Body of pancreas (tissue), 4 donors: Measurements from ENCODE around the gene TTC39C. TPM values are rescaled to one million over a fixed set of nuclear protein-coding genes. Genes with fewer than 3 reads are reported as not detected.
A peak's percentile ranks its signal among the peaks of the same experiment; 100 is the strongest.
"Not testable (repeated sequence)": the region's sequence is repeated elsewhere in the genome, so short reads cannot be mapped to it uniquely, and the experiment has no call there.

Source experiments
- ATAC-seq: fragments of 150-250 bp; one replicate; pipeline ENCODE4 v1.9.1; 2016
- DNase-seq, 4 donors: peaks; one replicate each; pipeline ENCODE4 v3.0.0-alpha.2; 2019
- H3K27ac ChIP-seq, 4 donors: fragments of 200-600 bp; sonication (generic); 1 replicate in 3 of 4; 2 replicates in 1 of 4; pipeline versions ENCODE4 v1.5.1 to v1.6.1; 2016 to 2019; ENCODE audit warnings: mild to moderate bottlenecking in 1 of 4, mixed read lengths in 1 of 4, moderate library complexity in 1 of 4
- H3K27me3 ChIP-seq, 2 donors: fragments of 200-600 bp; sonication (generic); one replicate each; pipeline ENCODE4 v1.6.0; 2016; ENCODE audit warnings: mild to moderate bottlenecking in 1 of 2
- H3K36me3 ChIP-seq, 2 donors: fragments of 200-600 bp; sonication (generic); replicated peaks in 1 of 2; 2 replicates each; pipeline ENCODE4 v1.5.1; 2016; ENCODE audit warnings: low read depth in 2 of 2; ENCODE audit not compliant: insufficient read depth in 1 of 2
- H3K4me1 ChIP-seq: fragments of 200-600 bp; sonication (generic); one replicate; pipeline ENCODE4 v1.6.0; 2016
- H3K4me3 ChIP-seq, 2 donors: fragments of 200-600 bp; sonication (generic); 1 replicate in 1 of 2; 2 replicates in 1 of 2; pipeline ENCODE4 v1.5.1; 2016 to 2019
- H3K9me3 ChIP-seq, 3 donors: fragments of 200-600 bp; sonication (generic); 1 replicate in 2 of 3; 2 replicates in 1 of 3; pipeline ENCODE4 v1.5.1; 2016
- POLR2A ChIP-seq, 3 donors: fragments of 450-650 bp; IDR thresholded peaks; one replicate each; pipeline ENCODE4 v1.6.1; 2016; ENCODE audit warnings: antibody characterized with exemption in 3 of 3, mild to moderate bottlenecking in 2 of 3
- WGBS, 2 donors: methylation state at CpG; one replicate each; pipeline ENCODE4 v1.1.5; 2017; 5-methylcytosine and 5-hydroxymethylcytosine counted together
- intact Hi-C: fragments of 100-400 bp; cut with DNase I; formaldehyde crosslinking; loops from one replicate; pipeline ENCODE4 v1.15.1; 2023
- total RNA-seq, 2 donors: library from RNA; depleted of rRNA; stranded (reverse); fragments of >200 nt; gene quantifications; one replicate each; pipeline ENCODE4 v1.1.0, GENCODE V29; 2016
- TF ChIP-seq, protein P1 (sequence below), 7 experiments: fragments of 450-650 bp in 4 of 7; fragments of 200-600 bp in 3 of 7; sonication (generic) in 3 of 7; IDR thresholded peaks; one replicate each; pipeline ENCODE4 v1.5.1; 2016 to 2019; ENCODE audit warnings: antibody characterized with exemption in 7 of 7

The TTC39C gene
- total RNA-seq, 2 donors from 2014 or later: 20.1 to 21.8 TPM

GRCh38 chr18:24054130-24054529 lies 39.6 kb downstream of the TTC39C start:
- no peaks in the 10 kb centered on the region for H3K36me3 ChIP-seq
- no peak for ATAC-seq
- H3K4me3 ChIP-seq: no peak overlapping the region
- no peak for TF ChIP-seq POLR2A (IDR thresholded peaks at IDR 0.05)
- TF ChIP-seq, protein P1, sequence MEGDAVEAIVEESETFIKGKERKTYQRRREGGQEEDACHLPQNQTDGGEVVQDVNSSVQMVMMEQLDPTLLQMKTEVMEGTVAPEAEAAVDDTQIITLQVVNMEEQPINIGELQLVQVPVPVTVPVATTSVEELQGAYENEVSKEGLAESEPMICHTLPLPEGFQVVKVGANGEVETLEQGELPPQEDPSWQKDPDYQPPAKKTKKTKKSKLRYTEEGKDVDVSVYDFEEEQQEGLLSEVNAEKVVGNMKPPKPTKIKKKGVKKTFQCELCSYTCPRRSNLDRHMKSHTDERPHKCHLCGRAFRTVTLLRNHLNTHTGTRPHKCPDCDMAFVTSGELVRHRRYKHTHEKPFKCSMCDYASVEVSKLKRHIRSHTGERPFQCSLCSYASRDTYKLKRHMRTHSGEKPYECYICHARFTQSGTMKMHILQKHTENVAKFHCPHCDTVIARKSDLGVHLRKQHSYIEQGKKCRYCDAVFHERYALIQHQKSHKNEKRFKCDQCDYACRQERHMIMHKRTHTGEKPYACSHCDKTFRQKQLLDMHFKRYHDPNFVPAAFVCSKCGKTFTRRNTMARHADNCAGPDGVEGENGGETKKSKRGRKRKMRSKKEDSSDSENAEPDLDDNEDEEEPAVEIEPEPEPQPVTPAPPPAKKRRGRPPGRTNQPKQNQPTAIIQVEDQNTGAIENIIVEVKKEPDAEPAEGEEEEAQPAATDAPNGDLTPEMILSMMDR (IDR thresholded peaks at IDR 0.05): no peak
- no peaks in the 10 kb centered on the region for H3K27me3 ChIP-seq
- H3K27ac ChIP-seq: no peak overlapping the region
- intact Hi-C loops: no loop called here
- peaks cover 30% of the 10 kb centered on the region for H3K4me1 ChIP-seq
- no peak for DNase-seq
- no peaks in the 10 kb centered on the region for H3K9me3 ChIP-seq
- 73 to 86% methylated on average over 4 of the region's 4 CpGs for WGBS, 2 donors

GRCh38 chr18:24055009-24055804 lies 40.7 kb downstream of the TTC39C start:
- ATAC-seq (no peak), DNase-seq (no peak)
- Histone ChIP-seq H3K27me3 (no peaks in the 10 kb centered on the region), H3K27ac (no peak overlapping the region), H3K4me3 (no peak overlapping the region), H3K4me1 (peaks cover 20% of the 10 kb centered on the region), H3K9me3 (no peaks in the 10 kb centered on the region), H3K36me3 (no peaks in the 10 kb centered on the region)
- TF ChIP-seq, protein P1 (IDR thresholded peaks at IDR 0.05): no peak
- no peak for TF ChIP-seq POLR2A (IDR thresholded peaks at IDR 0.05)
- intact Hi-C loops: no loop called here
- whole genome bisulfite sequencing, 2 donors: 70 to 73% methylated on average over 3 of the region's 3 CpGs

DNA sequence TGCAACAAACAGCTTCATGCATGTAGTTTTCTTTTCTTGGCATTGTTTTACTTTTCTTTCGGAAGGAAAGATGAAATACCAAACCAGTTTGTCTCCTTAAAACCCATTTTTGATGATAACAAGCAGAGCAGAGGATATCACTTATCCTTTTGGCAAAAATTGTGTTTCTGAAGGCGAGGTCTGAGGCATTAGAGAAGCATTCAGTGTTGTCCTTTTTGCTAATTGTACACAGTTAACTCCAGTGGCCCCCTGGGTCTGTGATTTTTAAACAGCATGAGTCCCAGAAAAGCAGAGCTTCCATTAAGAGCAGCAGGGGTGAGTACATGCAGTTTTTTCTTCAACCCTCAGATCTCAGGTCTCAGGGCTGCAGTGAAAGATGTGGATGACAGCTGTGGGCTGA lies 41.3 kb downstream of the TTC39C start:
- peaks cover 14% of the 10 kb centered on the region for H3K4me1 ChIP-seq
- ATAC-seq (no peak), DNase-seq (peak in 1 of 4 donors; percentile 7)
- no peaks in the 10 kb centered on the region for H3K9me3 ChIP-seq
- H3K27me3 ChIP-seq: no peaks in the 10 kb centered on the region
- TF ChIP-seq, protein P1 (IDR thresholded peaks at IDR 0.05): no peak
- TF ChIP-seq POLR2A (IDR thresholded peaks at IDR 0.05): no peak
- H3K27ac ChIP-seq: no peak overlapping the region
- no peak overlapping the region for H3K4me3 ChIP-seq
- WGBS, 2 donors: 71 to 80% methylated on average over 2 of the region's 2 CpGs
- H3K36me3 ChIP-seq: no peaks in the 10 kb centered on the region
- intact Hi-C loops: no loop called here

- no peak overlapping the region for H3K27ac ChIP-seq
- TF ChIP-seq, protein P1 (IDR thresholded peaks at IDR 0.05): no peak
- TF ChIP-seq POLR2A (IDR thresholded peaks at IDR 0.05): no peak
Measured at GRCh38 chr18:24056506-24056905, 42.0 kb downstream of the TTC39C start.

GRCh38 chr18:24057804-24058203 lies 43.2 kb downstream of the TTC39C start:
- DNase-seq (no peak), ATAC-seq (no peak)
- no peak overlapping the region for H3K27ac ChIP-seq
- 77 to 85% methylated on average over 1 of the region's 1 CpG for WGBS, 2 donors
- H3K36me3 ChIP-seq: no peaks in the 10 kb centered on the region
- no peaks in the 10 kb centered on the region for H3K9me3 ChIP-seq
- no peaks in the 10 kb centered on the region for H3K27me3 ChIP-seq
- intact Hi-C loops: no loop called here
- TF ChIP-seq, protein P1 (IDR thresholded peaks at IDR 0.05): no peak
- no peak for TF ChIP-seq POLR2A (IDR thresholded peaks at IDR 0.05)
- H3K4me3 ChIP-seq: no peak overlapping the region
- H3K4me1 ChIP-seq: no peaks in the 10 kb centered on the region

More at GRCh38 chr18:24056506-24056905, 42.0 kb downstream of the TTC39C start:
- ATAC-seq: no peak
- Histone ChIP-seq H3K4me1 (peaks cover 7% of the 10 kb centered on the region), H3K36me3 (no peaks in the 10 kb centered on the region), H3K27me3 (no peaks in the 10 kb centered on the region), H3K4me3 (no peak overlapping the region), H3K9me3 (no peaks in the 10 kb centered on the region)
- 79 to 82% methylated on average over 2 of the region's 2 CpGs for WGBS, 2 donors
- intact Hi-C loops: no loop called here
- no peak for DNase-seq

GRCh38 chr18:24059385-24059784 lies 44.8 kb downstream of the TTC39C start:
- H3K4me1 ChIP-seq, H3K9me3 ChIP-seq, H3K27ac ChIP-seq, intact Hi-C loops, ATAC-seq, DNase-seq, H3K4me3 ChIP-seq, H3K27me3 ChIP-seq, H3K36me3 ChIP-seq: not testable (repeated sequence)
- WGBS, 2 donors: 95 to 96% methylated on average over 4 of the region's 4 CpGs
